Lower leg skin (tissue), 3 donors: ENCODE results near the gene ZBTB20.

Experiments
- CTCF ChIP-seq, 3 donors: fragments of 450-650 bp; IDR thresholded peaks; one replicate each; pipeline ENCODE4 v1.5.1; 2016; ENCODE audit warnings: antibody characterized with exemption in 3 of 3, mild to moderate bottlenecking in 3 of 3, moderate library complexity in 2 of 3
- POLR2A ChIP-seq, 2 donors: fragments of 450-650 bp; IDR thresholded peaks; one replicate each; pipeline ENCODE4 v1.6.1; 2016 to 2017; ENCODE audit warnings: antibody characterized with exemption in 2 of 2, mild to moderate bottlenecking in 1 of 2, moderate library complexity in 1 of 2

- TF ChIP-seq CTCF (IDR thresholded peaks at IDR 0.05) (no peak), POLR2A (IDR thresholded peaks at IDR 0.05) (no peak)
Observed at GRCh38 chr3:114519415-114519814, 627.7 kb downstream of the ZBTB20 start.
